Erythroblast (primary cell): ENCODE results near the gene UBE2G2.

ENCODE experiments used
- GATA1 ChIP-seq: IDR thresholded peaks from 2 replicates; pipeline ENCODE4 v1.6.1; 2011; ENCODE audit warnings: low read depth, mild to moderate bottlenecking, control low read depth, low read length, moderate library complexity
- POLR2A ChIP-seq: IDR thresholded peaks from 2 replicates; pipeline ENCODE4 v1.6.1; 2011; ENCODE audit warnings: mild to moderate bottlenecking, low read length

DNA sequence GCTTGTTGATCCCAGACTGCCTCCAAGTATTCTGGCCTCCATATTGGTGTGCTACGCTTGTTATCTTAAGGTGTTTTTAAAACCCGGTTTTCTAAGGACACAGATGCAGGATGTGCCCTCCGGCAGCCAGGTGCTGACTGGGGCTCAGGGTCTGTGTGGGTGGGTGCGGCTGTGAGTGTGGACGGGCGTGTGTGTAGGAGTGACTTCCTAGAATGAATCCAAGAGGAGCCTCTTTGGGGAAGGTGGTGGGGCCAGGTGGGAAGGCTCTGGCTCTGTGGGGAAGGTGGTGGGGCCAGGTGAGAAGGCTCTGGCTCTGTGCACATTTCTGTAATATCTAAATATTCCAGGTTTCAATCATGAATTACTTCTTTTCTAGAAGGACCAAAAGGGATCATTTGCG is 77.4 kb downstream of the UBE2G2 start:
- TF ChIP-seq POLR2A (no peak), GATA1 (no peak)
